ENCODE data around the gene ZKSCAN2. TPM values are rescaled to one million over a fixed set of nuclear protein-coding genes. Genes with fewer than 3 reads are reported as not detected.

ZKSCAN2 gene
- total RNA-seq, 1 donor from 2014 or later = 4.9 TPM

- Histone ChIP-seq H3K27me3 (no peaks in the 10 kb centered on the region), H3K4me3 (no peak overlapping the region), H3K36me3 (no peaks in the 10 kb centered on the region), H3K4me1 (no peaks in the 10 kb centered on the region), H3K27ac (no peak overlapping the region), H3K9me3 (no peaks in the 10 kb centered on the region)
- no peak for DNase-seq
- no peak for ATAC-seq
- TF ChIP-seq CTCF (IDR thresholded peaks at IDR 0.05) = no peak
- intact Hi-C loops (cut with DNase I) = no loop called here
Measured at GRCh38 chr16:25289466-25289865, 31.8 kb upstream of the ZKSCAN2 start.

GRCh38 chr16:25279491-25279890 is 21.8 kb upstream of the ZKSCAN2 start:
- Histone ChIP-seq H3K4me1 (no peaks in the 10 kb centered on the region), H3K27me3 (no peaks in the 10 kb centered on the region), H3K36me3 (no peaks in the 10 kb centered on the region), H3K27ac (no peak overlapping the region), H3K4me3 (no peak overlapping the region), H3K9me3 (no peaks in the 10 kb centered on the region)
- DNase-seq (no peak), ATAC-seq (no peak)
- no peak for TF ChIP-seq CTCF (IDR thresholded peaks at IDR 0.05)
- intact Hi-C loops (cut with DNase I) = no loop called here

- no peak for ATAC-seq
- no peaks in the 10 kb centered on the region for H3K4me1 ChIP-seq
Measured at GRCh38 chr16:25271421-25271820, 13.8 kb upstream of the ZKSCAN2 start.

GRCh38 chr16:25270577-25270976 is 12.9 kb upstream of the ZKSCAN2 start:
- ATAC-seq (no peak), DNase-seq (no peak)
- no peak for TF ChIP-seq CTCF (IDR thresholded peaks at IDR 0.05)
- Histone ChIP-seq H3K27ac (no peak overlapping the region), H3K36me3 (no peaks in the 10 kb centered on the region), H3K4me1 (no peaks in the 10 kb centered on the region), H3K27me3 (no peaks in the 10 kb centered on the region), H3K4me3 (no peak overlapping the region), H3K9me3 (no peaks in the 10 kb centered on the region)
- intact Hi-C loops (cut with DNase I) = no loop called here

More at GRCh38 chr16:25271421-25271820, 13.8 kb upstream of the ZKSCAN2 start:
- DNase-seq = no peak
- no peak for TF ChIP-seq CTCF (IDR thresholded peaks at IDR 0.05)
- intact Hi-C loops (cut with DNase I) = no loop called here
- Histone ChIP-seq H3K27ac (no peak overlapping the region), H3K27me3 (no peaks in the 10 kb centered on the region), H3K9me3 (no peaks in the 10 kb centered on the region), H3K36me3 (no peaks in the 10 kb centered on the region), H3K4me3 (no peak overlapping the region)

- Histone ChIP-seq H3K9me3 (no peaks in the 10 kb centered on the region), H3K4me1 (no peaks in the 10 kb centered on the region), H3K36me3 (no peaks in the 10 kb centered on the region), H3K27ac (no peak overlapping the region), H3K27me3 (no peaks in the 10 kb centered on the region), H3K4me3 (no peak overlapping the region)
- TF ChIP-seq CTCF (IDR thresholded peaks at IDR 0.05) = no peak
- DNase-seq (no peak), ATAC-seq (no peak)
- intact Hi-C loops (cut with DNase I) = no loop called here
Measured at GRCh38 chr16:25269879-25270278, 12.2 kb upstream of the ZKSCAN2 start.

- no peak for ATAC-seq
- DNase-seq = no peak
- Histone ChIP-seq H3K27ac (no peak overlapping the region), H3K9me3 (no peaks in the 10 kb centered on the region), H3K4me1 (no peaks in the 10 kb centered on the region), H3K36me3 (no peaks in the 10 kb centered on the region), H3K27me3 (no peaks in the 10 kb centered on the region), H3K4me3 (no peak overlapping the region)
- intact Hi-C loops (cut with DNase I) = no loop called here
- TF ChIP-seq CTCF (IDR thresholded peaks at IDR 0.05) = no peak
Measured at GRCh38 chr16:25265968-25266367, 8.3 kb upstream of the ZKSCAN2 start.

Measured in upper lobe of right lung (tissue), 1 donor.